GM06990 (cell line): ENCODE data around the gene IRX4.

ENCODE experiments used
- DNase-seq: peaks from one replicate; pipeline ENCODE4 v3.0.0-alpha.2; 2011; ENCODE audit not compliant: insufficient read length; ENCODE audit errors: extremely low read depth
- H3K27me3 ChIP-seq: replicated peaks from 2 replicates; pipeline ENCODE4 v1.6.0; 2011; ENCODE audit warnings: low read length; ENCODE audit not compliant: control insufficient read depth, insufficient read depth
- H3K36me3 ChIP-seq: 2 replicates; pipeline ENCODE4 v1.5.1; 2011; ENCODE audit warnings: low read length; ENCODE audit not compliant: control insufficient read depth, insufficient read depth
- H3K4me3 ChIP-seq: replicated peaks from 2 replicates; pipeline ENCODE4 v1.5.1; 2011; ENCODE audit warnings: low read depth, mild to moderate bottlenecking, control low read depth, low read length
- TF ChIP-seq, protein P1 (sequence below): IDR thresholded peaks from 2 replicates; pipeline ENCODE4 v1.5.1; 2011; ENCODE audit warnings: low read length, control low read depth, mild to moderate bottlenecking, inconsistent platforms; ENCODE audit not compliant: insufficient read depth, poor library complexity, severe bottlenecking

Gene IRX4

GRCh38 chr5:1892685-1893445 lies 10.1 kb upstream of the IRX4 start:
- no peak for DNase-seq
- peaks cover 9% of the 10 kb centered on the region for H3K27me3 ChIP-seq
- TF ChIP-seq, protein P1, sequence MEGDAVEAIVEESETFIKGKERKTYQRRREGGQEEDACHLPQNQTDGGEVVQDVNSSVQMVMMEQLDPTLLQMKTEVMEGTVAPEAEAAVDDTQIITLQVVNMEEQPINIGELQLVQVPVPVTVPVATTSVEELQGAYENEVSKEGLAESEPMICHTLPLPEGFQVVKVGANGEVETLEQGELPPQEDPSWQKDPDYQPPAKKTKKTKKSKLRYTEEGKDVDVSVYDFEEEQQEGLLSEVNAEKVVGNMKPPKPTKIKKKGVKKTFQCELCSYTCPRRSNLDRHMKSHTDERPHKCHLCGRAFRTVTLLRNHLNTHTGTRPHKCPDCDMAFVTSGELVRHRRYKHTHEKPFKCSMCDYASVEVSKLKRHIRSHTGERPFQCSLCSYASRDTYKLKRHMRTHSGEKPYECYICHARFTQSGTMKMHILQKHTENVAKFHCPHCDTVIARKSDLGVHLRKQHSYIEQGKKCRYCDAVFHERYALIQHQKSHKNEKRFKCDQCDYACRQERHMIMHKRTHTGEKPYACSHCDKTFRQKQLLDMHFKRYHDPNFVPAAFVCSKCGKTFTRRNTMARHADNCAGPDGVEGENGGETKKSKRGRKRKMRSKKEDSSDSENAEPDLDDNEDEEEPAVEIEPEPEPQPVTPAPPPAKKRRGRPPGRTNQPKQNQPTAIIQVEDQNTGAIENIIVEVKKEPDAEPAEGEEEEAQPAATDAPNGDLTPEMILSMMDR, result no peak
- H3K4me3 ChIP-seq, result no peak overlapping the region
- H3K36me3 ChIP-seq, result no peaks in the 10 kb centered on the region

- TF ChIP-seq, protein P1, result no peak
- DNase-seq, result no peak
- H3K4me3 ChIP-seq, result no peak overlapping the region
- H3K27me3 ChIP-seq, result peaks cover 7% of the 10 kb centered on the region
- H3K36me3 ChIP-seq, result no peaks in the 10 kb centered on the region
Observed at GRCh38 chr5:1892211-1892610, 9.5 kb upstream of the IRX4 start.

DNA sequence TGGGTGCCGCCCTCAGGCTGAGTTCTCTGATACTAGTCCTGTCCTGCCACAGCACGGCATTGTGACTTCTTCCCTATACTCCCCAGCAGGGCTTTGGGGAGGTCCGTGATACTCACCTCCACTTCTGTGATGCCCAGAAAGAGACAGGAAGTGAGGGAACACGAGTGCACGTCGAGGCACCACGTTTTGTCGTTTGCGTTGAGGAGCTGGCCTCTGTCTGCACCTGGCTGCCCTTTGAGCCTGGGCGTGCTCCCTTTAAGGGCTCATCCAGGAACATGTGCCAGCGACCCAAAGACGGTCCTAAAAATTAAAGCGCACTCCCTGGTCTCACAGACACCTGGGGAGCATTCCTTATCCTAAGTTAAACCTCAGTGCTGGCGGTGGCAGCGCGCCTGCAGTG lies 8.7 kb upstream of the IRX4 start:
- TF ChIP-seq, protein P1, result no peak
- DNase-seq, result no peak
- peaks cover 7% of the 10 kb centered on the region for H3K27me3 ChIP-seq
- no peak overlapping the region for H3K4me3 ChIP-seq
- no peaks in the 10 kb centered on the region for H3K36me3 ChIP-seq

DNA sequence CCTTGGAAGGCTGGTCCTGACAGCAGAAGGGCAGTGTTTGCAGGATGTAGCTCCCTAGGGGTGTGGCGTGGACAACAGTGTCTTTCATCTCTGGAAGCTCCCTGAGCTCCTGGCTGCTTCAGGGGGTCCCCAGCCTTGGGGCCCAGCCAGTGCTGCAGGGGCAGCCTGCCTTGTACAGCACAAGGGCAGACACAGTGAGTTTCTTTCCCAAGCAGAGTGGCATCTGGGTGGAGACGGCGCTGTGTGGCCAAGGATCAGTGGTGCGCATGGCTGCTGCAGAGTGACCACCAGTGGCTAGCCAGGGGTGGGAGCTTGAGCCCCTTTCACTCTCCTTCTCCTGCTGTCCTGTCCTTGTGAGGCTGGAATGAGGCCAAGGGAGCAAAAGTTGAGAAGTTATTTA lies 7.6 kb upstream of the IRX4 start:
- no peak overlapping the region for H3K4me3 ChIP-seq
- no peaks in the 10 kb centered on the region for H3K36me3 ChIP-seq
- no peak for DNase-seq
- TF ChIP-seq, protein P1, result no peak
- peaks cover 6% of the 10 kb centered on the region for H3K27me3 ChIP-seq

- H3K4me3 ChIP-seq, result no peak overlapping the region
- TF ChIP-seq, protein P1, result no peak
- no peaks in the 10 kb centered on the region for H3K36me3 ChIP-seq
- H3K27me3 ChIP-seq, result peaks cover 5% of the 10 kb centered on the region
- DNase-seq, result no peak
Observed at GRCh38 chr5:1889321-1890065, 6.8 kb upstream of the IRX4 start.
